ENCODE measurements around the gene HIPK1. TPM values are rescaled to one million over a fixed set of nuclear protein-coding genes. Genes with fewer than 3 reads are reported as not detected.

HIPK1 gene
- total and polyA plus RNA-seq, 2 of the 13 experiments (the other 11 are each of a cell fraction or from before 2014, with no cell fraction given) = 20.8 to 33.4 TPM

- ChIA-PET POLR2A (no interaction called here), CTCF (ENCODE audit: low intra/inter-chr PET ratio, low total read pairs) (no interaction called here)
- Histone ChIP-seq H3K9ac (ENCODE audit: insufficient read depth, low read depth, low read length) (no peak overlapping the region), H3K4me2 (ENCODE audit: low read depth, low read length) (no peak overlapping the region), H3K4me1 (ENCODE audit: insufficient read depth, low read length) (0 out of 2 replicates have a peak, but pooled peaks cover 4% of the 10 kb centered on the region), H3K27ac (ENCODE audit: extremely low read length, insufficient read depth, low read length) (no peak overlapping the region), H3K27me3 (ENCODE audit: control insufficient read depth in 1 of 2, insufficient read depth in 2 of 2, low read length in 2 of 2) (no peaks in the 10 kb centered on the region), H3K9me3 (ENCODE audit: low read length) (peaks cover 15% of the 10 kb centered on the region), H3K79me2 (ENCODE audit: insufficient read depth, low read length) (no peaks in the 10 kb centered on the region), H4K20me1 (ENCODE audit: insufficient read depth, low read length) (no peaks in the 10 kb centered on the region), H3K36me3 (replicated peaks in 1 of 2; ENCODE audit: control insufficient read depth in 1 of 2, insufficient read depth in 2 of 2, low read length in 2 of 2) (no peaks in the 10 kb centered on the region), H2AFZ (ENCODE audit: low read length) (no peak overlapping the region), H3K4me3 (replicated peaks in 1 of 3; ENCODE audit: insufficient read depth in 1 of 3, low read depth in 2 of 3, low read length in 3 of 3) (no peak overlapping the region)
- DNase-seq (ENCODE audit: low spot score) = no peak
- TF ChIP-seq CREM (IDR thresholded peaks at IDR 0.05) (no peak), CREM (CRISPR knock-in tag; IDR thresholded peaks at IDR 0.05) (no peak), TEAD3 (CRISPR knock-in tag; optimal IDR thresholded peaks at IDR 0.05; ENCODE audit: borderline replicate concordance) (no peak), FOXO1 (CRISPR knock-in tag; IDR thresholded peaks at IDR 0.05) (no peak), NR0B2 (CRISPR knock-in tag; IDR thresholded peaks at IDR 0.05) (no peak), ATF2 (CRISPR knock-in tag; IDR thresholded peaks at IDR 0.05) (no peak), BRCA1 (CRISPR knock-in tag; IDR thresholded peaks at IDR 0.05) (no peak), ZBTB49 (CRISPR knock-in tag; IDR thresholded peaks at IDR 0.05; ENCODE audit: borderline replicate concordance) (no peak), ZNF576 (CRISPR knock-in tag; IDR thresholded peaks at IDR 0.05) (no peak), ZNF557 (CRISPR knock-in tag; IDR thresholded peaks at IDR 0.05) (no peak), RAD21 (CRISPR knock-in tag; IDR thresholded peaks at IDR 0.05) (no peak), ZNF343 (CRISPR knock-in tag; IDR thresholded peaks at IDR 0.05) (no peak), SMARCC2 (IDR thresholded peaks at IDR 0.05) (no peak), ZNF674 (CRISPR knock-in tag; IDR thresholded peaks at IDR 0.05; ENCODE audit: low read depth) (no peak), IRX3 (CRISPR knock-in tag; IDR thresholded peaks at IDR 0.05; ENCODE audit: borderline replicate concordance, low read depth) (no peak), HMGA1 (CRISPR knock-in tag; conservative IDR thresholded peaks at IDR 0.05) (no peak), NFATC3 (CRISPR knock-in tag; IDR thresholded peaks at IDR 0.05) (no peak), HOXA7 (CRISPR knock-in tag; IDR thresholded peaks at IDR 0.05) (no peak), BCL6 (CRISPR knock-in tag; IDR thresholded peaks at IDR 0.05) (no peak), ZNF770 (CRISPR knock-in tag; IDR thresholded peaks at IDR 0.05) (no peak), ZNF564 (CRISPR knock-in tag; IDR thresholded peaks at IDR 0.05) (no peak)
- BruUV-seq (replicated peaks) = no TSS peak
- ATAC-seq = no peak
- intact Hi-C loops (cut with micrococcal nuclease; ENCODE audit: unreplicated experiment) (no loop called here), in situ Hi-C loops (cut with HindIII; ENCODE audit: extremely low pct_ligation_motif_present, low pct_unique_long_range_greater_than_20kb) (no loop called here)
- WGBS (ENCODE audit: low lambda C conversion rate) = 70% methylated on average over 5 of the region's 5 CpGs
- no peak for FAIRE-seq
Observed at GRCh38 chr1:113991467-113991997, 62.4 kb downstream of the HIPK1 start.
